Measurements from ENCODE around the gene OPN5. TPM values are rescaled to one million over a fixed set of nuclear protein-coding genes. Genes with fewer than 3 reads are reported as not detected.

The OPN5 gene
- polyA plus RNA-seq, 1 of the 3 experiments (the other 2 are of a cell fraction): not detected

DNA sequence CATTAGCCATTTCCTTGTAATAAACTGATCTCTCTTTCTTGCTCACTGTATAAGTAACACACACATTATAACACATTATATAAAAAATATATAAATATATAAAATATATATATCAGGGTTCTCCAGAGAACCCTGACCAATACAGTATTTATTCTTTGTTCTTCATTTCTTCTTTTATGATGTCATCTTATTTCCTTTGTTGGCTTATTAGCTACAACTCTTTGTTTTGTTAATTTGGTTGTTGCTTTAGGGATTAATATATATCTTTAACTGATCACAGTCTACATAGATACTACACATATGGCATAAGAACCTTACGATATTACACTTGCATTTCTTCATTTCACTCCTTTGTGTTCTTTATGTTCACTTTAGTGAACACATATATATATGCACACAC, 14.7 kb upstream of the OPN5 start:
- Histone ChIP-seq H3F3A (replicated peaks; ENCODE audit: insufficient read depth) (no peaks in the 10 kb centered on the region), H3K27me3 (ENCODE audit: insufficient read depth) (no peaks in the 10 kb centered on the region), H2AFZ (ENCODE audit: low read depth) (no peak overlapping the region), H3K9me2 (no peaks in the 10 kb centered on the region), H3K4me2 (no peak overlapping the region), H4K20me1 (ENCODE audit: insufficient read depth) (no peaks in the 10 kb centered on the region), H3K4me3 (ENCODE audit: low read depth in 2 of 2, low read length in 1 of 2) (no peak overlapping the region), H3K9ac (no peak overlapping the region), H3K36me3 (replicated peaks in 1 of 2; ENCODE audit: control insufficient read depth in 1 of 2, insufficient read depth in 2 of 2, low read length in 1 of 2) (no peaks in the 10 kb centered on the region), H3K79me2 (ENCODE audit: insufficient read depth) (no peaks in the 10 kb centered on the region), H3K9me3 (no peaks in the 10 kb centered on the region), H3K27ac (ENCODE audit: low read depth in 2 of 2, low read length in 1 of 2) (no peak overlapping the region), H3K4me1 (ENCODE audit: control insufficient read depth in 1 of 2, insufficient read depth in 2 of 2, low read depth in 1 of 2, low read length in 1 of 2) (no peaks in the 10 kb centered on the region)
- POLR2A ChIA-PET: no interaction called here
- WGBS (ENCODE audit: low lambda C conversion rate): 4% methylated on average over 1 of the region's 1 CpG
- no peak for DNase-seq
- TF ChIP-seq POLR2AphosphoS5 (IDR thresholded peaks at IDR 0.05; ENCODE audit: low read depth, low read length): no peak
- no peak for TF ChIP-seq ELF1 (IDR thresholded peaks at IDR 0.05)
- TF ChIP-seq NFIC (IDR thresholded peaks at IDR 0.05; ENCODE audit: borderline replicate concordance): no peak
- TF ChIP-seq, protein P1, sequence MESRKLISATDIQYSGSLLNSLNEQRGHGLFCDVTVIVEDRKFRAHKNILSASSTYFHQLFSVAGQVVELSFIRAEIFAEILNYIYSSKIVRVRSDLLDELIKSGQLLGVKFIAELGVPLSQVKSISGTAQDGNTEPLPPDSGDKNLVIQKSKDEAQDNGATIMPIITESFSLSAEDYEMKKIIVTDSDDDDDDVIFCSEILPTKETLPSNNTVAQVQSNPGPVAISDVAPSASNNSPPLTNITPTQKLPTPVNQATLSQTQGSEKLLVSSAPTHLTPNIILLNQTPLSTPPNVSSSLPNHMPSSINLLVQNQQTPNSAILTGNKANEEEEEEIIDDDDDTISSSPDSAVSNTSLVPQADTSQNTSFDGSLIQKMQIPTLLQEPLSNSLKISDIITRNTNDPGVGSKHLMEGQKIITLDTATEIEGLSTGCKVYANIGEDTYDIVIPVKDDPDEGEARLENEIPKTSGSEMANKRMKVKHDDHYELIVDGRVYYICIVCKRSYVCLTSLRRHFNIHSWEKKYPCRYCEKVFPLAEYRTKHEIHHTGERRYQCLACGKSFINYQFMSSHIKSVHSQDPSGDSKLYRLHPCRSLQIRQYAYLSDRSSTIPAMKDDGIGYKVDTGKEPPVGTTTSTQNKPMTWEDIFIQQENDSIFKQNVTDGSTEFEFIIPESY (IDR thresholded peaks at IDR 0.05; ENCODE audit: borderline replicate concordance, low read depth): no peak
- no peak for TF ChIP-seq FOXJ3 (CRISPR knock-in tag; IDR thresholded peaks at IDR 0.05)
- TF ChIP-seq CHD2 (IDR thresholded peaks at IDR 0.05; ENCODE audit: low read length, partially characterized antibody): no peak
- no peak for TF ChIP-seq FOXM1 (IDR thresholded peaks at IDR 0.05; ENCODE audit: low read depth)
- CTCF ChIA-PET: no interaction called here

DNA sequence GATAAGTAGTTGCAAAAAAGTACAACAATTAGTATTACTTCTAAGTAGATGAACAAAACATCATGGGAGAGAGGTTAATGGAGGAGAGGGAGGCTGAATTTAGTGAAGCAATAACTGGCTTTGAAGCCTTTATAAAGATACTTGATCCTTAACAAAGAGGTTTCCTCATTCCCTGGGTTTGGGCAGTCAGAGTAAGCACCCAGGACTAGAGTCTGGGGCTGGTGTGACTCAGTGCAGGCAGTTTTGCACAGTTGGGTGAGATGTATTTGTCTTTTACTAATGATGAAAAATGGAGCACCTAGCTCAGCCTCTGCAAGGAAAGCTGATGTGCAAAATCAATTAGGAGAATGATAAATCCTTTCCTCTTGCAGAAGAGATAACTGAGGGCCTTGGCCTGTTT, 11.8 kb upstream of the OPN5 start:
- Histone ChIP-seq H3K4me3 (ENCODE audit: low read depth in 2 of 2, low read length in 1 of 2) (no peak overlapping the region), H3K4me2 (no peak overlapping the region), H3F3A (replicated peaks; ENCODE audit: insufficient read depth) (no peaks in the 10 kb centered on the region), H3K27me3 (ENCODE audit: insufficient read depth) (peaks cover 12% of the 10 kb centered on the region; the same call in 1 of the 2 replicates), H3K4me1 (ENCODE audit: control insufficient read depth in 1 of 2, insufficient read depth in 2 of 2, low read depth in 1 of 2, low read length in 1 of 2) (no peaks in the 10 kb centered on the region), H3K36me3 (replicated peaks in 1 of 2; ENCODE audit: control insufficient read depth in 1 of 2, insufficient read depth in 2 of 2, low read length in 1 of 2) (no peaks in the 10 kb centered on the region), H3K9ac (no peak overlapping the region), H3K9me3 (no peaks in the 10 kb centered on the region), H3K79me2 (ENCODE audit: insufficient read depth) (no peaks in the 10 kb centered on the region), H3K9me2 (no peaks in the 10 kb centered on the region), H3K27ac (ENCODE audit: low read depth in 2 of 2, low read length in 1 of 2) (no peak overlapping the region), H2AFZ (ENCODE audit: low read depth) (no peak overlapping the region), H4K20me1 (ENCODE audit: insufficient read depth) (no peaks in the 10 kb centered on the region)
- ChIA-PET POLR2A (no interaction called here), CTCF (interaction anchor here (1.5 to 2.8 kb wide), 2 partner anchors 10 to 18 kb away, joined by 5 to 12 read pairs; no protein-coding TSS in a partner anchor)
- TF ChIP-seq MEF2A (IDR thresholded peaks at IDR 0.05; ENCODE audit: borderline replicate concordance, low read depth) (no peak), NFIC (IDR thresholded peaks at IDR 0.05; ENCODE audit: borderline replicate concordance) (no peak), TAF1 (IDR thresholded peaks at IDR 0.05; ENCODE audit: borderline replicate concordance, low read depth, low read length) (no peak), SMC3 (IDR thresholded peaks at IDR 0.05; ENCODE audit: low read depth, low read length) (no peak), NRF1 (IDR thresholded peaks at IDR 0.05; ENCODE audit: low read depth, low read length) (no peak), TEAD4 (IDR thresholded peaks at IDR 0.05; ENCODE audit: borderline replicate concordance, insufficient read depth) (no peak), RCOR1 (IDR thresholded peaks at IDR 0.05; ENCODE audit: low read length) (no peak), CHD2 (IDR thresholded peaks at IDR 0.05; ENCODE audit: low read length, partially characterized antibody) (no peak), SIN3A (IDR thresholded peaks at IDR 0.05; ENCODE audit: borderline replicate concordance, low read depth, low read length) (no peak)
- TF ChIP-seq, protein P2, sequence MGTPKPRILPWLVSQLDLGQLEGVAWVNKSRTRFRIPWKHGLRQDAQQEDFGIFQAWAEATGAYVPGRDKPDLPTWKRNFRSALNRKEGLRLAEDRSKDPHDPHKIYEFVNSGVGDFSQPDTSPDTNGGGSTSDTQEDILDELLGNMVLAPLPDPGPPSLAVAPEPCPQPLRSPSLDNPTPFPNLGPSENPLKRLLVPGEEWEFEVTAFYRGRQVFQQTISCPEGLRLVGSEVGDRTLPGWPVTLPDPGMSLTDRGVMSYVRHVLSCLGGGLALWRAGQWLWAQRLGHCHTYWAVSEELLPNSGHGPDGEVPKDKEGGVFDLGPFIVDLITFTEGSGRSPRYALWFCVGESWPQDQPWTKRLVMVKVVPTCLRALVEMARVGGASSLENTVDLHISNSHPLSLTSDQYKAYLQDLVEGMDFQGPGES (IDR thresholded peaks at IDR 0.05; ENCODE audit: low read depth, low read length): no peak
- TF ChIP-seq, protein P3, sequence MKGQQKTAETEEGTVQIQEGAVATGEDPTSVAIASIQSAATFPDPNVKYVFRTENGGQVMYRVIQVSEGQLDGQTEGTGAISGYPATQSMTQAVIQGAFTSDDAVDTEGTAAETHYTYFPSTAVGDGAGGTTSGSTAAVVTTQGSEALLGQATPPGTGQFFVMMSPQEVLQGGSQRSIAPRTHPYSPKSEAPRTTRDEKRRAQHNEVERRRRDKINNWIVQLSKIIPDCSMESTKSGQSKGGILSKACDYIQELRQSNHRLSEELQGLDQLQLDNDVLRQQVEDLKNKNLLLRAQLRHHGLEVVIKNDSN (IDR thresholded peaks at IDR 0.05; ENCODE audit: borderline replicate concordance, low read depth): no peak
- TF ChIP-seq, protein P4, sequence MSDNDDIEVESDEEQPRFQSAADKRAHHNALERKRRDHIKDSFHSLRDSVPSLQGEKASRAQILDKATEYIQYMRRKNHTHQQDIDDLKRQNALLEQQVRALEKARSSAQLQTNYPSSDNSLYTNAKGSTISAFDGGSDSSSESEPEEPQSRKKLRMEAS (IDR thresholded peaks at IDR 0.05; ENCODE audit: low read depth): no peak
- DNase-seq: no peak

Measured in SK-N-SH (cell line).